Fibroblast of the conjunctiva (primary cell): ENCODE measurements around the gene ATPAF1.
"Not testable (repeated sequence)": the region's sequence is repeated elsewhere in the genome, so short reads cannot be mapped to it uniquely, and the experiment has no call there.

Source experiments
- DNase-seq: peaks from one replicate; pipeline ENCODE4 v3.0.0-alpha.2; 2010; ENCODE audit warnings: low read depth

Gene ATPAF1

DNA sequence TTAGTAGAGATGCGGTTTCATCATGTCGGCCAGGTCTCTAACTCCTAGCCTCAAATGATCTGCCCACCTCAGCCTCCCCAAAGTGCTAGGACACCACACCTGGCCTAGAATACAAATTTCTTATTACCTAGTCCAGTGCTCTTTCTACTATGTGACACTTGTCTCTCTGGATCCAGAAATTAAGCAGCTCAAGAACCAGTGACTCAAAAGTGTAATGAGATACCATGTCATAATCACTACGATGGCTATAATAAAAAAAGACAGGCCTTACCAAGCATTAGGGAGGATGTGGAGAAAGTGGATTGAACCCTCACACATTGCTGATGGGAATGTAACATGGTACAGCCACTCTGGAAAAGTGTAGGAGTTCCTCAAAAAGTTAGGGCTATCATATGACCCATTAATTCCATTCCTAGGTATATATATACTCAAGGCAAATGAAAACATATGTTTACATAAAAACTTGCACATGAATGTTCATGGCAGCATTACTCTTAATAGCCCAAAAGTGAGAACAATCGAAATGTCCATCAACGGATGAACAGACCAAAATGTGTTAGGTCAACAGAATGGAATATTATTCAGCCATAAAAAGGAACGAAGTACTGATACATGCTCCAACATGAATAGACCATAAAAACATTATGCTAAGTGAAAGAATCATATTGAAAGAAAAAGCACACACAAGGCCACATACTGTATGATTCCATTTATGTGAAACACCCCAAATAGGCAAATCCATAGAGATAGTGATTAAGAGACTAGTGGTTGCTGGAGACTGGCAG is 11.8 kb upstream of the ATPAF1 start:
- no peak for DNase-seq

DNA sequence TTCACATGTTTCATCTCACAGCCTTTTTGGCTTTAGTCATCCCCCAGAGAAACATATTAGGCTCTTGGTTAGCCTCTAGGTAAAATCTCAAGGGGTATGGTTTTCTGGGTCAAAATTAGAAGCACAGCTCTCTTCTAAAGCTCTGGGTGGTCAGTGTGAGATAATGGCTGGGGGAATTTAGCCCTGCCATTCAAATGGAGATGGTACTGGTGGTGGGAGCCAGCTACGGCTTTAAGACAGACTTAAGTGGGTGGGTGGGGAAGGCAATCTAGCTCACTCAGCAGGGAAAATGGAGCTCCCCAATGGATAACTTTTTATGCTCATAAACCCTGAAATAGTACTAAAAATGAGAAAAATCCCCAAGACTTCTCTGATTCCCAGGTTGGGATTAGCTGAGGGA is 9.2 kb upstream of the ATPAF1 start:
- no peak for DNase-seq

DNA sequence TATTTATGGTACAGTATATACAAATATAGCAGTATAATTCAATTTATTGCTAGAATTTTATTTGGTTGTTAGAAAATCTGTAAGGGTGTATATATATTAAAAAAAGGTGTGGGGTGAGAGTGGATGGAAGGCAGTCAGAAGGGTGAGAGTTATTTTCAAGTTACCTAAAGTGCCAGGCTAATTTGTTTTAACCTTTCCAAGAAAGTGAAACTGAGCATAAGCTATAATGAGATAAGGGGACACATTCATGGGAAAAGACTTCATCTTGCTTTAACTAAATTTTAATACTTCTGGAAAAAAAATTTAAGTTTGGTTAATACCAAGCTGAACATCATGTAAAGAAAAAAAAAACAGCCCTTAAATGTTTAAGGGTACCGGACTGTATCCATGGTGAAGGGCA is 8.4 kb upstream of the ATPAF1 start:
- DNase-seq = no peak

DNA sequence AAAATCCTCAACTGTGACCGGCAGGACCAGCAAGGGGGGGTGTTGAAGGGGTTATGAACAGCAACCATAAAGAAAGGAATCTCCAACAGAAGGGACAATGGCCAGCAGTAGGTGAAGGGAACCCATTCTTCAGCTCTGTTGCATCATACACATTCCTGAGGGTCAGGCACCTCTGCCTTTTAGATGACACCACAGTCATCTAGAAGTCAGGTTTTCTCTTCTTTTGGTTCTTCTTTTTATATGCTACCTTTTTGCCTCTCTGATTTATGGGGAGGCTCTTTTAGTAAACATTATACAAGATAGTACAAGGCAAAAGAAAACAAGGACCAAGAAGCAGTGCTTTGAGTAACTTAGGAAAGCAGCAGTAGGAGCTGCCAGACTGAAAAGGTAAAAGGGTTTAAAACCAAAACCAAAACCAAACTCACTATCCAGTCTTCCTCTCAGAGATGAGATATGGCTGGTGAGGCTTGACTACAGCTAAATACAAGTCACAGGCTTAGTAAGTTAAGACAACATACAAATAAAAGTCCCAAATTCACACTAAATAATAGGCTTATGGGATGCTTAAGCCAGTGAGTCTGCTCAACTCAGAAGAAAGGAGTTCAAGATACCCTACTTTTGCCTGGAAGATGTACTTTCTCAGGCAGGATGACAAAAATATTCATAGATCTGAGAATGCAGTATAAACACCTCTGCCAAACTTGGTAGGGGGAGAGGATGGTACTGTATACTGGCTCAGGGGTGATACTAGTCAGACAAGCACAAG is 7.6 kb upstream of the ATPAF1 start:
- DNase-seq = no peak

DNA sequence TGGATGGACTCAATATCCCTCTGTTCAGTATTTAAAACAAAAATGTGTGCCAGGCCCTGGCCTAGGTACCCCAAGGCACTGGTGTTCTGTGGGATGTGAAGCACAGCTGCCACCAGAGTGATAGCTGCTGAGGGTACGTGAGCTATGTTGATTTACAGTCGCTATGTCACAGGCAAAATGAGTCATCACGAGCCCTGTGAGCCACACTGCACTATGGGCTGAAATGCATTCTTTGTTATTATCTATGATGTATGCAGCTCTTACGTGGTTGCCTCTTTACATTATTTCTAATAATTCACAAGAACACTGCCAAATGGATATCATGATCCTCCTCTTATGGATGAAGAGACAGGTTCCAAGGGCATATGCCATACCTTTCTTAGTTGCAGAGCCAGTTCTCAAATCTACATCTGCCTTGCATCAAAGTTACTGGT is 5.6 kb upstream of the ATPAF1 start:
- no peak for DNase-seq

DNA sequence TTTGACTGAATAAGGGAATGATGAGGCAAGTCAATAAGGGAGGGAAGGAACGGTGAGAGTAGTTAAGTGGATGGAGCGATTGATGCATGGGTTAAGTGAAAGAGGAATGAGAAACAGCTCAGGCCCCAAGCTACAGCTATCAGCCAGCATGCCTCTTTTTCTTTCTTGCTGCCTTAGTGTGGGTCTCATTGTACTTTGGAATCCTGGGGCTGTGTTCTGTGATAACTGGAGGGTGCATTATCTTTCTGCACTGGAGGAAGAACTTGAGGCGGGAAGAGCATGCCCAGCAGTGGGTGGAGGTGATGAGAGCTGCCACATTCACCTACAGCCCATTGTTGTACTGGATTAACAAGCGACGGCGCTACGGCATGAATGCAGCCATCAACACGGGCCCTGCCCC is 4.5 kb upstream of the ATPAF1 start:
- DNase-seq = no peak

DNA sequence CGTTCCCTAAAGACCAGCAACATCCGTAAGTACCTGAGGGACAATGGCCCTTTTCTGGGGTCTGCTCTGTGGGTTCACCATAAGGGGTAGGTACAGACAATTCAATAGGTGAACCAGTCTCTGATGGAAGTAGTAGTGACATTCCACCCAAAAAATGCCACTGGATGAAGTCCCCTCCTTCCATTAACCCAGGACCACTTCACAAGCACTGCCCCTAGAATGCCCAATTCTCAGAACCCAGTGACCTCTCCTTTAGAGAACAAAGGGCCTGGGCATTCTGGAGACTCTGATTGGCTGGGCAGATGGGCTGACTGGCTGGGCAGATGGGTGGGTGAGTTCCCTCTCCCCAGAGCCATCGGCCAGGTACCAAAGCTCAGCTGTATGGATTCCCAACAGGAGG is 3.4 kb upstream of the ATPAF1 start, which contains the start of gene TEX38:
Gene TEX38, plus strand, starts transcription at position 301 of the 400 bp plus-strand sequence. Its CDS starts 81 bp downstream, at position 382.
- DNase-seq = no peak

DNA sequence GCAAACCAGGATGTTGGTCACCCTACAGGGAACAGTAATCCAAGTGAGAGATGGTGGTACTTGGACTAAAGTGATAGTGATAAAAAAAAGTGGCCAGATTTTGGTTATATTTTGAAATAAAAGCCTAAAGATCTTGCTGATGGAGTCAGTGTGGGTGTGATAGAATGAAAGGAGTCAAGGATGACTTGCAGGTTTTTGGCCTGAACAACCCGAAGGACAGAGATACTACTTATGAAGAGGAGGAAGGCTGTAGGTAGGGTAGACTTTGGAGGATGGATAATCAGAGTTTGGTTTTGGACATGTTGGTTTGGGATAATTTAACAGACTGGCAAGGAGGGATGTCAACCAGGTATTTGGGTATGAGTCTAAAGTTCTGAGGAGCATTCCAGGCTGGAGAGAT is 2.0 kb upstream of the ATPAF1 start:
- DNase-seq = no peak

DNA sequence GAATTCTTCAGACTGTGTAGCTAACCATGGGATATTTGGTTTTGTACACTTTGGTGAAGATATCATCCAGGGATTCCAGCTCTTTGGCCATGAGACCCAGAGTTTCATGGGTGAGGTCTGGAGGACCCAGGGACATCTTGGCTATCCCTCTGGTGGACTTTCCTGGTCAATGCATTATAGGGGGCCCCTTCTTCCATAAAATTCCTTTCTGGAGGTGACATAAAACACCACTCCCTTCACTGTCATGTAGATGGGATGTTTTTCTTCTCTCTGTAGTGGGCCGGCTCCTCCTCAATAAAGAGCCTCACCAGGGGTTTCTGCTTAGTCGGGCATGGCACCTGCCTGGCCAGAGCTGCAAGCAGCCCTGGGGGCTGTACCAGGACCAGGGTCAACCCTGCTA is 2.2 kb downstream of the ATPAF1 start:
- no peak for DNase-seq

DNA sequence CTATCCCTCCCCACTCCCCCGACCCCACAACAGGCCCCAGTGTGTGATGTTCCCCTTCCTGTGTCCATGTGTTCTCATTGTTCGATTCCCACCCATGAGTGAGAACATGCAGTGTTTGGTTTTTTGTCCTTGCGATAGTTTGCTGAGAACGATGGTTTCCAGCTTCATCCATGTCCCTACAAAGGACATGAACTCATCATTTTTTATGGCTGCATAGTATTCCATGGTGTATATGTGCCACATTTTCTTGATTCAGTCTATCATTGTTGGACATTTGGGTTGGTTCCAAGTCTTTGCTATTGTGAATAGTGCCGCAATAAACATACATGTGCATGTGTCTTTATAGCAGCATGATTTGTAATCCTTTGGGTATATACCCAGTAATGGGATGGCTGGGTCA is 5.2 kb downstream of the ATPAF1 start:
- DNase-seq = not testable (repeated sequence)

DNA sequence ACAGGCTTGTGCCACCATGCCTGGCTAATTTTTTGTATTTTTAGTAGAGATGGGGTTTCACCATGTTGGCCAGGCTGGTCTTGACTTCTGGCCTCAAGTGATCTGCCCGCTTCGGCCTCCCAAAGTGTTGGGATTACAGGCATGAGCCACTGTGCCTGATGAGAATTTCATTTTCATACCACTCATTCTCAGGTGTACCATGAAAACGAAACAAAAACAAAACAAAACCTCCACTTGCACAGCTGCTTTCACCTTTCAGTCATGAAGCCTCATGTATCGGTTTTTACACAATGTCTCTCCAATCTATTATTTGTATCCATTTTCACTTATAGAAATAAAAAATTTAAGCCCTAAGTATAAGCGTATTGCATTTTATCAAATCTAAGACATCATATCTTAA is 8.0 kb downstream of the ATPAF1 start:
- not testable (repeated sequence) for DNase-seq

DNA sequence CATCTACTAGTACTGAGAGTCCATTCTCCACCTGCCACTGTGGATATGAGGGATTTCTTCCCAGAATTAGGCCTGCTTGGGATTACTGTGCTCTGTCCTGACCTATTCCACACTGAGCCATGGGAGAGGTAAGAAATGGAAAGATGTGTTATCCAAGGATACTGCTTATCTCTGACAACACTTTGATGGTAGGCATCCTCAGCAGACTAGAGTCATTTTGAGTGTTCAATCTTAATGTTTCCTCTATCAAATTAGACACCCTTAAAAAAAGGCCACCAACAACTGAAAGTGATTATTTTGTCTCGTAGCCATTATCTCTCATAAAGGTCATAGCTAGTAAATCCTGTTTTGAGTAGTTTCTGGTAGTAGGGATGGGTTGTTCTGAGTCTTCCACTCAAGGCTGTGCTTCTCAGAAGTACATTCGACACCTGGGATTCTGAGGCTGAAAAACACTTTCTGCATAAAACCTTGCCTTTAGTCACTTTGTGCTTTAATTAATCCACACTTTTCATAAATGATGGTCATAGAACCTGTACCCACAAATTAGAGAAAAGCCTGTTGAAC is 8.8 kb downstream of the ATPAF1 start:
- no peak for DNase-seq

DNA sequence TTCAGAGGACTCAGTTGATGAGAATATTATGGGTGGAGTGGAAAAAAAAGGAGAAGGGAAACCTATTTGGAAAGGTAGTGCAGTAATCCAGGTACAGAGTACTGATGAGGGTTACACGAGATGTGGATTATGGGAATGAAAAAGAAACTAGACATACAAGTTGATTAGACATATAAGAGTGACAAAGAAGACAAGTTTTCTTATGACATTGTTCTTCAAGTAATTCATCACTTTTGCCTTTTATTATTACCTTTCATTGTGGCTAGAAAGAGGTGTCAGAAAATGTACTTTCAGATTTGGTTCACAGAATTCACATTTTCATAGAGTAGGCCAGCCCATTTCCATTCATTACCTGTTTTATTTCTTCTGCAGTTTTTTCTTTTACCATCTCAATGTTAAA is 10.4 kb downstream of the ATPAF1 start:
- DNase-seq = no peak

DNA sequence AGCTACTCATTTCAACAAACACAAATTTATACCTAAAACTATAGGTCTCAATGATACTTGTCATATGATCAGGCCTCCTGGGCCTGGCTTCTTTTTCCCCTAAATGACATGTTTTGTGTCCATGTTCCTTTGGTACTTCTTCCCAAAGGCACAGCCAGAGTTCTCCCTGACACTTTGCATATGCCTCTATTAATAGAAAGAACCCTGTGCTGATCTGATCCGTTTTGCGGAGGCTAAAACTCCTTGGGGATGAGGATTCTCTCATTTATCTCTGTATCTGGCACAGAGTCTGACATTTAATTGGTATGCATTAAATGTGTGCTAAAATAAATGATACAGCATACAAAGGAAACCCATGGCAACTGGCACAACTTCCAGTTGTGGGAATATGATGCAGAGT is 11.5 kb downstream of the ATPAF1 start:
- no peak for DNase-seq

DNA sequence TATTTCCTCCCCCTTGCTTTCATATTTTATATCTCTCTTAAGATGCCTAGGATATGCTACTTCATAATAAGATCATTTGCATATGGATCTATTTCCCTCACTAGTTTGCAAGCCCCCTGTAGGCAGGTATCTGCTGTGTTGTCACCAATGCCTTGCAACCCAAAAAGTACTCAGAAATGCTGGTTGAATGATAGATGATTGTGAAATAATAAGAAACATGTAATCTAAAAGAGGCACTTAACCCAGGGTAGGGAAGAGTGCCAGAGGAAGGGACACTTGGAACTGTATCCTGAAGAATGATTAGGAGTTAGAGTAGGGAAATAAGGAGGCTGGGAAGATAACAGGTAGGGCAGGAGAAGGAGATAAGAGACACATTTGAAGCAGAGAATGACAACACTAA is 12.3 kb downstream of the ATPAF1 start:
- no peak for DNase-seq

DNA sequence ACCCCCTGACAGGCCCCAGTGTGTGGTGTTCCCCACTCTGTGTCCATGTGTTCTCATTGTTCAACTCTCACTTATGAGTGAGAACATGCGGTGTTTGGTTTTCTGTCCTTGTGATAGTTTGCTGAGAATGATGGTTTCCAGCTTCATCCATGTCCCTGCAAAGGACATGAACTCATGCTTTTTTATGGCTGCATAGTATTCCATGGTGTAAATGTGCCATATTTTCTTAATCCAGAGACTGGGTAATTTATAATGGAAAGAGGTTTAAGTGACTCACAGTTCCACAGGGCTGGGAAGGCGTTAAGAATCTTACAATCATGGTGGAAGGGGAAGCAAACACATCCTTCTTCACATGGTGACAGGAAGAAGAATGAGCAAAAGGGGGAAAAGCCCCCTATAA is 13.5 kb downstream of the ATPAF1 start:
- DNase-seq = not testable (repeated sequence)

DNA sequence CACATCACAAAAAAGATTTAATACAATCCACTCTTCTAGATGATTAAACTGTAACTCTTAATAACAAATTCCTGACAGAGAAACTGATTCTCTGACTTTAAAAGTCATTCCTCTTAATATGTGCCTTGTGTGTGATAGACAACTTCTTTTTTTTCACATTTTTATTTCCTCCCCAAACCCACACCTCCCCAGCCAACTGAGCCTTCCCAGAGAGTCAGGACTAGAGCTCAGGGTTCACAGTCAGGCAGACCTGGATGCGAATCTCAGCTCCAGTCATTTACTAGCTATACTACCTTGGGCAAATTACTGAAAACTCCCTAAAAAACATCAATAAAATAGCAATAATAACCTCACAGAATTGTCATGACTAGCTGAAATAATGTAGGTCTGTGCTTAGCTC is 14.2 kb downstream of the ATPAF1 start:
- DNase-seq = no peak

DNA sequence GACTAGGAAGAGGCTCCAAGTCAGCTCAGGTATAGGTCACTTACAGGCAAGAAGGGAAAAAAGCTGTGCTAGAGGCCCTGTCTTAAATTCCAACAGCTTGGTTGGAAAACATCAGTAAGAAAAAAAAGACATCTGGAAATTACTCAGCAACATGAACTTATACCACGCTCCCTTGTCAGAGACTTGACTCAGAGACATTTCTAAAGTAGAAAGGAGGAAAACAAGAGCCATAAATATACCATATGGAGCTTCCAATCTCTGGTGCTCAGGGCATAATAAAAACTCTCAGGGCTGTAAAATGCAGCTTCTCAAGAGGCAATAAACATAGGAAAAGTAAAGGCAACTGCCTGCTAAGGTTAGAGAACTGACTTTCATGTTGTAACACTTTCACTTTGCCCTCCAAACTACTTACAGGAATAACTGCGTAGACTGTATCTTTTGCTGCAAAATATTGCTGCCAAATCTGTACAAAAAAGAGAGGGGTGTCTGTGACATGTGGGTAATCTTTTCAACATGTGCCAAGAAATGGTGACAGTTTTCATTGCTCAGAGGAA is 14.7 kb downstream of the ATPAF1 start:
- no peak for DNase-seq

DNA sequence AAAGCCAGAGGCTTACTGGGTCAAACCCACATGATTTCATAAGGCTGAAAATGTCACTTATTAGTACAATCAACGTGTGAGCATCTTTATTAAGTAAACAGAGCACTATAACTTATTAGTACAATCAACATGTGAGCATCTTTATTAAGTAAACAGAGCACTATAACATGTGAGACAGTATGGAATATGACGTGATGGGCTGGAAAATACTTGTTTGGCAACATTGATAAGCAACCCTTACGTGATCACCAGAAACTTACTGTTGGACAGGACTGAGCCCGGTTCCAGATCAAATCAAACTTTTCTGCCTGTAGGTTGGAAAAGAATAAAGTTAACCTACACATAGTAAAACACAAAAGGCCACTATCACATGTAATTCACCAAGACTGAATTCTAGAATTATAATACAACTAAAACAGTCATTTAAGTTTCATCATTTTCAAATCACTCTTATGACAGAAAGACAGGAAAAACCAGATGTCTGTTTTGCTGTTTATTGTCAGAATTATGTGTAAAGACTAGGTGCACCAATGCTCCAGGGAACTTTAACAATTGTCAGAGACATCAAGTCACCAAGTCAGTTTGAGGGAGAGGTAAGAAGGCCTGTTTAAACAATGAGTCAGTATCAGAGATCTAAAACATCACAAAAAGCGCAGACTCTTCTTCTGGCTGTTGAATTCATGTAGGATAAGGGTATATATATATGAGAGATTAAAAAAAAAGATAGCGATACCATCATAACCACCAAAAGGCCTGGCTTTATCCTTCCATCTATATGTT is 15.7 kb downstream of the ATPAF1 start:
- DNase-seq = no peak

DNA sequence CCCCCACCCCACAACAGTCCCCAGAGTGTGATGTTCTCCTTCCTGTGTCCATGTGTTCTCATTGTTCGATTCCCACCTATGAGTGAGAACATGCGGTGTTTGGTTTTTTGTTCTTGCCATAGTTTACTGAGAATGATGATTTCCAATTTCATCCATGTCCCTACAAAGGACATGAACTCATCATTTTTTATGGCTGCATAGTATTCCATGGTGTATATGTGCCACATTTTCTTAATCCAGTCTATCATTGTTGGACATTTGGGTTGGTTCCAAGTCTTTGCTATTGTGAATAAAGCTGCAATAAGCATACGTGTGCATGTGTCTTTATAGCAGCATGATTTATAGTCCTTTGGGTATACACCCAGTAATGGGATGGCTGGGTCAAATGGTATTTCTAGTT is 17.0 kb downstream of the ATPAF1 start:
- DNase-seq = not testable (repeated sequence)

DNA sequence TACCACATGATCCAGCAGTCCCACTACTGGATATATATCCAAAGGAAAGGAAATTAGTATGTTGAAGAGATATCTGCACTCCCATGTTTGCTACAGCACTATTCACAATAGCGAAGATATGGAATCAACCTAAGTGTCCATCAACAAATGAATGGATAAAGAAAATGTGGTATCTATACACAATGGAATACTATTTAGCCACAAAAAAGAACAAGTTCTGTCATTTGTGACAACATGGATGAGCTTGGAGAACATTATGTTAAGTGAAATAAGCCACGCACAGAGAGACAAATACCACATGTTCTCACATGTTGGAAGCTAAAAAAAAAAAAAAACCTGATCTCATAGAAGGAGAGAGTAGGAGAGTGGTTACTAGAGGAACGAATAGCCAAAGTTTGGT is 17.7 kb downstream of the ATPAF1 start:
- DNase-seq = no peak

DNA sequence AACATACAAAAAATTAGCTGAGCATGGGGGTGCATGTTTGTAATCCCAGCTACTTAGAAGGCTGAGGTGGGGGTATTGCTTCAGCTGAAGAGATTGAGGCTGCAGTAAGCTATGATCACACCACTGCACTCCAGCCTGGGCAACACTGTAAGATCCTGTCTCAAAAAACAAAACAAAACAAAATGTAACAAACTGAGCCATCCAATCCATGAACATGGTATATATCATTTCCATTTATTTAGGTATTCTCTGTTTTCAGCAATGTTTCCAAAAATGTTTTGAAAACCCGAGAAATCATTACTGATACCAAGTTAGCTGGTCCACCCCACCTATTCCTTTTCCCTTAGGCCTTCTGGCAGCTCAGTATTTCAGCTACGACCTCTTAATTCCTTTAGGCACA is 18.4 kb downstream of the ATPAF1 start:
- DNase-seq = no peak
